Adipocyte (in vitro differentiated cells): ENCODE measurements around the gene SNX9.

Source experiments
- DNase-seq: peaks from one replicate; pipeline ENCODE4 v3.0.0-alpha.2; 2015; ENCODE audit warnings: low read depth
- H3K27me3 ChIP-seq: replicated peaks from 2 replicates; pipeline ENCODE4 v1.7.0; 2013; ENCODE audit warnings: mild to moderate bottlenecking, low read length, moderate library complexity; ENCODE audit not compliant: control insufficient read depth, insufficient read depth
- H3K36me3 ChIP-seq: 2 replicates; pipeline ENCODE4 v1.7.0; 2013; ENCODE audit warnings: low read length, mild to moderate bottlenecking, moderate library complexity; ENCODE audit not compliant: control insufficient read depth, insufficient read depth, severe bottlenecking
- H3K4me1 ChIP-seq: 2 replicates; pipeline ENCODE4 v1.7.0; 2013; ENCODE audit warnings: mild to moderate bottlenecking, low read length, moderate library complexity; ENCODE audit not compliant: control insufficient read depth, insufficient read depth
- H3K4me3 ChIP-seq: 2 replicates; pipeline ENCODE4 v1.7.0; 2013; ENCODE audit warnings: mild to moderate bottlenecking, low read length, moderate library complexity
- H3K9ac ChIP-seq: 2 replicates; pipeline ENCODE4 v1.7.0; 2013; ENCODE audit warnings: mild to moderate bottlenecking, low read length, moderate library complexity
- H3K9me3 ChIP-seq: 2 replicates; pipeline ENCODE4 v1.7.0; 2013; ENCODE audit warnings: mild to moderate bottlenecking, low read length, moderate library complexity; ENCODE audit not compliant: control insufficient read depth

The SNX9 gene

DNA sequence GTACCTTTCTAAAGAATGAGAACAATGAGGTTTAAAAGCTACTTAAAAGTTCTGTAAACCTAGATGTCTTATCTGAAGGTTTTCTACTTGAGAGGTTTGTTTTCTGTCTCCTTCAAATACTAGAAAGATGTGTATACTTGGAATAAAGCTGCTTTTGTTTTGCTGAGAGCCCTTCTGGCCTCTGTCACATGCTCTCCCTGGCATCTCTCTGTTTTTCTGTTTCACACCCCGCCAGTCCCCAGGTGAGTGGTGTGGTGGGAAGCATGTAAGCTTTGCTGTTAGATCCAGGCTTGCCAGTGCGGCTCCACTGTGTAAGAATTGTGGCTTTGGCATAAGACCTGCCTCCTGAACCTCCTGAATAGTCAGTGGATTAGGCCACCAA is 56.8 kb downstream of the SNX9 start:
- H3K9me3 ChIP-seq: no peaks in the 10 kb centered on the region
- peaks cover 13% of the 10 kb centered on the region for H3K4me1 ChIP-seq
- H3K4me3 ChIP-seq: no peak overlapping the region
- peaks cover 78% of the 10 kb centered on the region for H3K36me3 ChIP-seq
- no peak overlapping the region for H3K9ac ChIP-seq
- H3K27me3 ChIP-seq: no peaks in the 10 kb centered on the region
- DNase-seq: no peak

DNA sequence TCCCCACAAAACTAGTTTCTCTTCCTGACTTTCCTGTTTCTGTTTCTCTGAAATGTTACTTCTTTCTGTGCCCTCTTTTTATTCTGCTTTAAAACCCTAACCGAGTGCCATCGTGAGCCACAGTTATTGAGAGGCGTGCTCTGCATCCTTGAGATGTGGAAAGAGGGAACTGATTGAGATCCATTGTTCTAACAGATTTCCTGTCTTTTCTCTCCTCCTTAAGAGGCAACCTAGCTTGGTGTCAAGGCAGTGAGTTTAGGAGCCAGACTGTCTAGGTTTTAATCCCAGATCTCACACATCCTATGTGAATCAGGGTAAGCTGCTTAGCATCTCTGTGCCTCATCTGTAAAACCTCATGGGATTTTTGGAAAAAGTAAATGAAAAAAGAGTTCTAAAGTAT is 57.5 kb downstream of the SNX9 start:
- Histone ChIP-seq H3K4me1 (peaks cover 13% of the 10 kb centered on the region), H3K9ac (no peak overlapping the region), H3K4me3 (no peak overlapping the region), H3K9me3 (no peaks in the 10 kb centered on the region), H3K36me3 (peaks cover 77% of the 10 kb centered on the region), H3K27me3 (no peaks in the 10 kb centered on the region)
- DNase-seq: no peak

GRCh38 chr6:157881342-157881741 is 58.3 kb downstream of the SNX9 start:
- Histone ChIP-seq H3K4me1 (peaks cover 13% of the 10 kb centered on the region), H3K9ac (no peak overlapping the region), H3K36me3 (peaks cover 77% of the 10 kb centered on the region), H3K4me3 (no peak overlapping the region), H3K27me3 (no peaks in the 10 kb centered on the region), H3K9me3 (no peaks in the 10 kb centered on the region)
- no peak for DNase-seq

- H3K4me1 ChIP-seq: peaks cover 9% of the 10 kb centered on the region
- no peaks in the 10 kb centered on the region for H3K27me3 ChIP-seq
- no peak for DNase-seq
- no peak overlapping the region for H3K9ac ChIP-seq
- no peak overlapping the region for H3K4me3 ChIP-seq
- peaks cover 73% of the 10 kb centered on the region for H3K36me3 ChIP-seq
- H3K9me3 ChIP-seq: no peaks in the 10 kb centered on the region
Observed at GRCh38 chr6:157884756-157885155, 61.7 kb downstream of the SNX9 start.

DNA sequence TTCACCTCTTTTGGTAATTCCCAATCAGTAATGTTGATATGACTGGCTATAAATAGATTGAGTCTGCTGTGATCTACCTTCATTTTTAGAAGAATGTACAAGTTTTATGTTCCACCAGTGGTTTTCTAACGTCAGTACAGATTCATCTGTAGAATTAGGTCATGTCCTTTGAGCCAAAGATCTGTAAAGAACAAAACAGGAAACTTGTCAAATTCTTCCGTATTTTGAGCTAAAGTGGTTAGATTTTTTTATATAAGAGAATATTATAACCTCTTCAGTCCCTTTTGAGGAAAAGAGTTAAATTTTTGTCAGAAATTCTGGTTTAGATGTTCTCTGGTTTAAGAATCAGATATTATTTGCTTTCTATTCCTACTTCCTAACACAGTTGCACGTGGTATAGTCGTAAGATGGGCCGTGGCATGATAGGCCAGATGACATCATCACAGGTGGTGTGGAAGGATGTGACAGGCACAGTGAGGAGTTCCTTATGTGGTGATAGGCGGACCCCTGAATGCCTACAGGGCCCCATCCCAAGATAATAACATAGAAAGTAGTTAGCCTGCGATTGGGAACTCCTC is 62.3 kb downstream of the SNX9 start:
- no peak overlapping the region for H3K9ac ChIP-seq
- H3K27me3 ChIP-seq: no peaks in the 10 kb centered on the region
- H3K4me3 ChIP-seq: no peak overlapping the region
- H3K9me3 ChIP-seq: no peaks in the 10 kb centered on the region
- peaks cover 70% of the 10 kb centered on the region for H3K36me3 ChIP-seq
- peaks cover 9% of the 10 kb centered on the region for H3K4me1 ChIP-seq
- DNase-seq: no peak

- Histone ChIP-seq H3K4me3 (no peak overlapping the region), H3K27me3 (no peaks in the 10 kb centered on the region), H3K36me3 (peaks cover 72% of the 10 kb centered on the region), H3K4me1 (peaks cover 9% of the 10 kb centered on the region), H3K9me3 (no peaks in the 10 kb centered on the region), H3K9ac (no peak overlapping the region)
- DNase-seq: no peak
Observed at GRCh38 chr6:157885876-157886275, 62.8 kb downstream of the SNX9 start.

GRCh38 chr6:157887892-157888291 is 64.8 kb downstream of the SNX9 start:
- Histone ChIP-seq H3K27me3 (no peaks in the 10 kb centered on the region), H3K4me3 (no peak overlapping the region), H3K9ac (no peak overlapping the region), H3K36me3 (peaks cover 70% of the 10 kb centered on the region), H3K9me3 (no peaks in the 10 kb centered on the region), H3K4me1 (no peaks in the 10 kb centered on the region)
- DNase-seq: no peak

DNA sequence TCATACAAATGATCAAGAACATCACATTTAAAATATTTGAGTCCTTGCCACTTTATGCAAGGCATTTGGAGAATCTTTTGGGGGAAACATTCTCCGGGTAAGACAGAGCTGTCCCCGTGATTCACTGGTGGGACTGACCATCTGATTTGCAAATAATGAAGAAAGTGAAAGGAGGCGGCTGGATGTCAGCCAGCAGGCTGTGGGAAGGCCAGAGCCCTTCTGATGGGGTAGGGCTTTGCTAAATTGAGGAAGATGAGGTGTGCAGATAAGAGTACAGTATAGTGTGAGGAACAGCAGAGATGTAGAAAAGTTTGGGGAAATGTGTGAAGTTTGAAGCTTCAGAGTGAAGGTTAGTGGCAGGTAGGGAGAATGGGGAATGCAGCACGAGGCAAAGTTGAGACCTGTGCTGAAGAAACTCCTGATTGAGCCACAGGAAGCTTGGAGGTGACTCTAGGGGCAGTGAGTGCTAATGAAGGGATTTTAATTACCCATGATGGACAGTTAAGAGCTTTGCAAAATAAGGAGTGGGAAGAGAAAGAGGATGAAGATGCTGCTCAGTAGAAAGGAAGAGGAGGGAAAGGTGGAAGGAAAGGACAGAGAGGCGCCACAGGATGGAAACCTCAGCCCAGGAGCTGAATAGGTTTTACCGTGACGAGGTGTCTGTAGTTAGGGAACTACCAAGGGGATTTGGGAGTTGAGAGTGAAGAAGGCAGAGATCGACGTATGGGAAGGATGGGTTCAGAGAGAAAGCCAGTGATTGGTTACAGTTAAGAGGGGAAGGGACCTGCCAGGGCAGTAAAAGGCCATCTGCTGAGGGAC is 68.7 kb downstream of the SNX9 start:
- DNase-seq: no peak
- Histone ChIP-seq H3K4me1 (peaks cover 6% of the 10 kb centered on the region), H3K4me3 (no peak overlapping the region)

DNA sequence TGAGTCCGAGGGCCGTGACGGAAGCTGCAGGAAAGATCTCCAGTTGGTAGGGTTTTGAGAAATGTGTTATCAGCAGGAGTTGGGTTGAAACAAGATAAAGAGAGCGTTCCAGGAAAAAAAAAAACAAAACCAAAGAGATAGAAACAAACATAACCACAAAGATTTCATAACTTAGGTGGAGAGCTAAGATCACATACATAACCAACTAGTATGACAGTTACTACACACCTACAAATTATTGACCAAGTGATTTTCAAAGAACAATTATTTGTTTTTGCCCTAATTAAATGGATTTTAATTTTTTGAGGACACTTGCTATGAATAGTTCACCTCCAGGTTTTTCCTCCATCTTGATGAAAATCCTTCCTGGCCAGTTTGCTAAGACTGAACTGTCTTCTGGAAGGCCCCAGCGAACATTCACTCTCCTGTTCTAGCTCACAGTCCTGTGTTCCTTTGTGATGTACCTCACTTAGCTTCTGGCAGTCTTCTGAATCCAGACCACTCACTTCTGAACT is 69.4 kb downstream of the SNX9 start:
- Histone ChIP-seq H3K9me3 (no peaks in the 10 kb centered on the region), H3K27me3 (no peaks in the 10 kb centered on the region), H3K4me3 (no peak overlapping the region), H3K4me1 (peaks cover 6% of the 10 kb centered on the region), H3K9ac (no peak overlapping the region), H3K36me3 (peaks cover 39% of the 10 kb centered on the region)
- no peak for DNase-seq

More for the DNA sequence above, 68.7 kb downstream of the SNX9 start:
- H3K27me3 ChIP-seq: no peaks in the 10 kb centered on the region
- H3K36me3 ChIP-seq: peaks cover 40% of the 10 kb centered on the region
- H3K9me3 ChIP-seq: no peaks in the 10 kb centered on the region
- H3K9ac ChIP-seq: no peak overlapping the region

DNA sequence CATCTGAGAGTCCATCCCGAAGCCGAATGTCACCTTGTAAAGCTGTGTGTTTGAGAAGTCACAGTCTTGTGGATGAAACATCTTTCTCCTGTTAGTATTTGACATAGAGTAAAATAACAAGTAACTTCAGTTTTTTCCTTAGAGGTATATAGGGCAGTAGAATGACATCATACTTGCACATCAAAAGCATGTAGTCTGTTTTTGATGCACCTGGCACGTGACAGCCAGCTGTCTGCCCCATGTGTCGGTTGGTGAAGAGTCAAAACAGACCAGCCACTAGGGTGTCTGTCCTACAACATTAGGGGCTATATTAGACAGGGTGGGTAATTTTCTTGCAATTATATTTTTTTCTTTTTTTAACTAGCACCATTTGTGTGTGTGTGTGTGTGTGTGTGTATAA is 70.2 kb downstream of the SNX9 start:
- DNase-seq: no peak
- H3K27me3 ChIP-seq: no peaks in the 10 kb centered on the region

DNA sequence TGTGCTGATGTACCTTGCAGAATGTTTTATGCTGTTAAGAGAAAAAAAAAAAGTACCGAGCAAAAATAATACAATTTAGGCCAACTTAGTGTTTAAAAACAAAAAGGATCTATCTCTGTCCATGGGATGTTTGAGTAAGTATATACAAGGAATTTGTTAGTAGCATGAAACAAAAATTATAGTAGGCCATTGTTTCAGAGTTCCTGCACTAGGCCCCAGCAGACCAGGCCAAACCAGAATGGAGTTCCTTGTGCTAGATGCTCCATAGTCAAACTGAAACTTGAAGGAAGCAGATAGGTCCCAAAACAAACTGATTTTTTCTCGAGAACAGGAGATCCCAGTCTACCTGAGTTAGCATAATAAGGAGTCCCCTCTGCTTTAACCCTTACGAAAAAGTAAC is 72.5 kb downstream of the SNX9 start:
- no peaks in the 10 kb centered on the region for H3K27me3 ChIP-seq
- peaks cover 6% of the 10 kb centered on the region for H3K4me1 ChIP-seq
- no peak overlapping the region for H3K9ac ChIP-seq
- H3K9me3 ChIP-seq: no peaks in the 10 kb centered on the region
- no peak overlapping the region for H3K4me3 ChIP-seq
- peaks cover 40% of the 10 kb centered on the region for H3K36me3 ChIP-seq
- DNase-seq: no peak

More for the DNA sequence above, 70.2 kb downstream of the SNX9 start:
- Histone ChIP-seq H3K36me3 (peaks cover 37% of the 10 kb centered on the region), H3K9me3 (no peaks in the 10 kb centered on the region), H3K9ac (no peak overlapping the region), H3K4me1 (peaks cover 6% of the 10 kb centered on the region), H3K4me3 (no peak overlapping the region)
